ENCODE data around the gene VCAM1. TPM values are rescaled to one million over a fixed set of nuclear protein-coding genes. Genes with fewer than 3 reads are reported as not detected.

The VCAM1 gene
- total and polyA plus RNA-seq, 9 of the 15 experiments (the other 6 are each of a cell fraction or from before 2014, with no cell fraction given) = 0.04 to 0.13 TPM; not detected in 7

- ATAC-seq (no peak), DNase-seq (ENCODE audit: extremely low read depth in 1 of 4, low spot score in 3 of 4) (no peak), FAIRE-seq (no peak)
- H3K27me3 ChIP-seq (ENCODE audit: control insufficient read depth in 2 of 2, insufficient read depth in 2 of 2, low read length in 2 of 2) = no peaks in the 10 kb centered on the region; a peak in 1 of 5 replicates
- in situ Hi-C loops (cut with MboI) (no loop called here), intact Hi-C loops (cut with micrococcal nuclease) (no loop called here)
- H3K79me2 ChIP-seq (ENCODE audit: control insufficient read depth, insufficient read depth, low read length) = no peaks in the 10 kb centered on the region
- no peak overlapping the region for H3K4me2 ChIP-seq (ENCODE audit: insufficient read depth, low read length)
- ChIA-PET CTCF (ENCODE audit: low intra/inter-chr PET ratio) (no interaction called here), POLR2A (interaction anchor here (1.3 kb wide), 1 partner anchor 16 kb away, joined by 3 read pairs; no protein-coding TSS in a partner anchor)
- no TSS peak for BruUV-seq (replicated peaks)
- no peak overlapping the region for H3K9ac ChIP-seq (ENCODE audit: insufficient read depth in 1 of 2, low read depth in 2 of 2, low read length in 2 of 2)
- no peaks in the 10 kb centered on the region for H3K9me1 ChIP-seq (ENCODE audit: control insufficient read depth, insufficient read depth, low read length)
- H3K4me1 ChIP-seq (replicated peaks in 1 of 2; ENCODE audit: control insufficient read depth in 2 of 2, insufficient read depth in 2 of 2, low read length in 2 of 2) = no peaks in the 10 kb centered on the region
- H3K4me3 ChIP-seq = no peak overlapping the region
- H2AFZ ChIP-seq (ENCODE audit: low read depth, low read length) = no peak overlapping the region
- H3K36me3 ChIP-seq (ENCODE audit: control insufficient read depth, insufficient read depth, low read length) = no peaks in the 10 kb centered on the region
- H4K20me1 ChIP-seq (replicated peaks; ENCODE audit: control insufficient read depth, insufficient read depth, low read length) = no peaks in the 10 kb centered on the region
- WGBS (ENCODE audit: insufficient coverage, low coverage, missing lambda C conversion rate) = 2% methylated on average over 4 of the region's 4 CpGs
- no peak overlapping the region for H3K27ac ChIP-seq (ENCODE audit: extremely low read depth, low read depth, low read length)
- no peaks in the 10 kb centered on the region; the same call in 1 of the 2 replicates for H3K9me3 ChIP-seq (replicated peaks; ENCODE audit: control insufficient read depth, insufficient read depth, low read depth, low read length)
- no peak for TF ChIP-seq RBM22 (IDR thresholded peaks at IDR 0.05; ENCODE audit: low read depth, low read length, poor library complexity, severe bottlenecking)
- no peak for TF ChIP-seq ZNF347 (CRISPR knock-in tag; IDR thresholded peaks at IDR 0.05; ENCODE audit: low read depth)
- no peak for TF ChIP-seq CTCFL (IDR thresholded peaks at IDR 0.05; ENCODE audit: borderline replicate concordance, insufficient read depth, low read depth, low read length, poor library complexity, severe bottlenecking)
- no peak for TF ChIP-seq ZNF224 (CRISPR knock-in tag; IDR thresholded peaks at IDR 0.05)
- TF ChIP-seq ZNF449 (CRISPR knock-in tag; IDR thresholded peaks at IDR 0.05) = no peak
- TF ChIP-seq ZNF165 (CRISPR knock-in tag; IDR thresholded peaks at IDR 0.05; ENCODE audit: borderline replicate concordance) = no peak
- no peak for TF ChIP-seq MCM2 (IDR thresholded peaks at IDR 0.05; ENCODE audit: low read depth)
- TF ChIP-seq PPARD (CRISPR knock-in tag; IDR thresholded peaks at IDR 0.05) = no peak
- TF ChIP-seq ZNF395 (CRISPR knock-in tag; IDR thresholded peaks at IDR 0.05) = no peak
Measured at GRCh38 chr1:100718581-100718980, 961 bp upstream of the VCAM1 start.

All from K562 (cell line).